HCT116 (cell line): ENCODE data around the gene HOXB1. TPM values are rescaled to one million over a fixed set of nuclear protein-coding genes. Genes with fewer than 3 reads are reported as not detected.

Experiments
- ATAC-seq: fragments of 200-7000 bp; cut with Tn5 transposase; 2 replicates; pipeline ENCODE4 v1.9.1; 2020; ENCODE audit warnings: mild to moderate bottlenecking, moderate library complexity
- BruUV-seq: library from RNA; stranded (reverse); fragments of 400-500 nt; replicated peaks from 2 replicates; lab custom pipeline; 2021; lab: Mats Ljungman, UMichigan
- CTCF ChIA-PET: fragments of 300-600 bp; sonication (Branson Sonifier 250); formaldehyde crosslinking; loops from one replicate; lab custom pipeline; 2021; ENCODE audit warnings: antibody characterized with exemption; lab: Charles Lee
- POLR2A ChIA-PET: fragments of 300-600, 350-600 bp; sonication (Branson Sonifier 250); formaldehyde crosslinking; loops from one replicate; lab custom pipeline; 2021; ENCODE audit warnings: antibody characterized with exemption; lab: Charles Lee
- RAD21 ChIA-PET, 2 experiments: fragments of 300-600 bp; sonication (Branson Sonifier 250); formaldehyde crosslinking; loops; one replicate each; lab custom pipeline; 2023; ENCODE audit warnings: low total read pairs in 2 of 2; ENCODE audit not compliant: uncharacterized antibody in 2 of 2, unreplicated experiment in 2 of 2, low non-redundant PET in 1 of 2; lab: Charles Lee
- DNase-seq: peaks from one replicate; pipeline ENCODE4 v3.0.0-alpha.2; 2010; ENCODE audit warnings: low read depth, low spot score
- H2AFZ ChIP-seq: fragments of 200-600 bp; shearing (Covaris generic), sonication (generic); 2 replicates; pipeline ENCODE4 v1.6.1; 2017; ENCODE audit warnings: low read depth, mixed run types, mixed read lengths, antibody characterized with exemption, low read length; ENCODE audit not compliant: poor library complexity, severe bottlenecking
- H3K27ac ChIP-seq: 2 replicates; pipeline ENCODE4 v1.5.1; 2012; ENCODE audit warnings: low read depth, low read length
- H3K27me3 ChIP-seq: fragments of 200-600 bp; sonication (generic); 2 replicates; pipeline ENCODE4 v1.6.1; 2016; ENCODE audit warnings: mixed run types, low read length, mixed read lengths; ENCODE audit not compliant: insufficient read depth
- H3K36me3 ChIP-seq, 2 experiments: fragments of 200-500 bp in 1 of 2; fragments of 200-600 bp in 1 of 2; sonication (Bioruptor generic) in 1 of 2; sonication (generic) in 1 of 2; 2 replicates each; pipeline versions ENCODE4 v1.5.1 to v1.6.1; 2014 to 2016; ENCODE audit warnings: low read length in 2 of 2, inconsistent platforms in 1 of 2, mixed read lengths in 1 of 2, mixed run types in 1 of 2; ENCODE audit not compliant: insufficient read depth in 2 of 2, control insufficient read depth in 1 of 2
- H3K4me1 ChIP-seq, 2 experiments: fragments of 200-600 bp in 1 of 2; sonication (generic) in 1 of 2; 2 replicates each; pipeline versions ENCODE4 v1.5.1 to v1.6.1; 2012 to 2017; ENCODE audit warnings: low read length in 2 of 2, inconsistent platforms in 1 of 2, mild to moderate bottlenecking in 1 of 2, mixed read lengths in 1 of 2, mixed run types in 1 of 2, moderate library complexity in 1 of 2; ENCODE audit not compliant: insufficient read depth in 2 of 2, control insufficient read depth in 1 of 2
- H3K4me2 ChIP-seq: fragments of 200-600 bp; sonication (generic); 2 replicates; pipeline ENCODE4 v1.6.1; 2017; ENCODE audit warnings: mixed run types, low read length, mixed read lengths
- H3K4me3 ChIP-seq, 2 experiments: fragments of 200-600 bp in 1 of 2; sonication (generic) in 1 of 2; replicated peaks in 1 of 2; 2 replicates each; pipeline ENCODE4 v1.5.1; 2011 to 2016; ENCODE audit warnings: low read length in 2 of 2, control low read depth in 1 of 2, low read depth in 1 of 2, mild to moderate bottlenecking in 1 of 2, mixed read lengths in 1 of 2, mixed run types in 1 of 2
- H3K79me2 ChIP-seq: fragments of 200-600 bp; sonication (generic); 2 replicates; pipeline ENCODE4 v1.6.1; 2017; ENCODE audit warnings: mild to moderate bottlenecking, mixed run types, low read length, moderate library complexity, mixed read lengths; ENCODE audit not compliant: insufficient read depth
- H3K9ac ChIP-seq: fragments of 200-600 bp; sonication (generic); 2 replicates; pipeline ENCODE4 v1.6.1; 2016; ENCODE audit warnings: low read length, mixed read lengths
- H3K9me2 ChIP-seq: fragments of 200-600 bp; sonication (generic), shearing (Covaris generic); 2 replicates; pipeline ENCODE4 v1.6.1; 2017; ENCODE audit warnings: mixed run types, mild to moderate bottlenecking, moderate library complexity; ENCODE audit not compliant: insufficient read depth
- H3K9me3 ChIP-seq, 2 experiments: fragments of 200-500 bp in 1 of 2; fragments of 200-600 bp in 1 of 2; sonication (Bioruptor generic) in 1 of 2; sonication (generic) in 1 of 2; 2 replicates each; pipeline ENCODE4 v1.6.1; 2014 to 2017; ENCODE audit warnings: low read length in 2 of 2, mixed read lengths in 2 of 2, inconsistent platforms in 1 of 2, low read depth in 1 of 2, mild to moderate bottlenecking in 1 of 2, mixed run types in 1 of 2, moderate library complexity in 1 of 2; ENCODE audit not compliant: control insufficient read depth in 1 of 2, insufficient read depth in 1 of 2
- H4K20me1 ChIP-seq: fragments of 200-600 bp; sonication (generic), shearing (Covaris generic); 2 replicates; pipeline ENCODE4 v1.6.1; 2017; ENCODE audit warnings: mixed run types, mild to moderate bottlenecking, moderate library complexity; ENCODE audit not compliant: insufficient read depth
- ATF3 ChIP-seq: IDR thresholded peaks from 2 replicates; pipeline ENCODE4 v1.6.1; 2012
- CBX3 ChIP-seq: IDR thresholded peaks from 2 replicates; pipeline ENCODE4 v1.6.1; 2012; ENCODE audit warnings: low read depth
- CEBPB ChIP-seq: IDR thresholded peaks from 2 replicates; pipeline ENCODE4 v1.6.1; 2012; ENCODE audit warnings: low read depth
- EGR1 ChIP-seq: IDR thresholded peaks from 2 replicates; pipeline ENCODE4 v1.6.1; 2012; ENCODE audit warnings: low read depth
- ELF1 ChIP-seq: IDR thresholded peaks from 2 replicates; pipeline ENCODE4 v1.6.1; 2012; ENCODE audit warnings: low read depth, borderline replicate concordance
- EZH2 ChIP-seq: fragments of 200-600 bp; sonication (generic); IDR thresholded peaks from 2 replicates; pipeline ENCODE4 v1.6.1; 2017; ENCODE audit warnings: antibody characterized with exemption, mixed run types
- EZH2phosphoT487 ChIP-seq: fragments of 200-600 bp; IDR thresholded peaks from 2 replicates; pipeline ENCODE4 v1.6.1; 2018; ENCODE audit warnings: antibody characterized with exemption, borderline replicate concordance
- FOSL1 ChIP-seq: IDR thresholded peaks from 2 replicates; pipeline ENCODE4 v1.6.1; 2012; ENCODE audit warnings: low read depth
- JUND ChIP-seq: IDR thresholded peaks from 2 replicates; pipeline ENCODE4 v1.6.1; 2012
- MAX ChIP-seq: IDR thresholded peaks from 2 replicates; pipeline ENCODE4 v1.6.1; 2012
- POLR2A ChIP-seq: IDR thresholded peaks from 2 replicates; pipeline ENCODE4 v1.7.0; 2011; ENCODE audit warnings: borderline replicate concordance; ENCODE audit not compliant: insufficient read depth, insufficient read length; ENCODE audit errors: extremely low read depth
- POLR2AphosphoS5 ChIP-seq: IDR thresholded peaks from 2 replicates; pipeline ENCODE4 v1.6.1; 2011; ENCODE audit warnings: mild to moderate bottlenecking, low read depth, low read length, moderate library complexity
- RAD21 ChIP-seq: IDR thresholded peaks from 2 replicates; pipeline ENCODE4 v1.6.1; 2012; ENCODE audit warnings: low read depth, mild to moderate bottlenecking
- SIN3A ChIP-seq: IDR thresholded peaks from 2 replicates; pipeline ENCODE4 v1.6.1; 2012; ENCODE audit warnings: low read depth
- SP1 ChIP-seq: IDR thresholded peaks from 2 replicates; pipeline ENCODE4 v1.6.1; 2012; ENCODE audit warnings: low read depth
- SRF ChIP-seq: IDR thresholded peaks from 2 replicates; pipeline ENCODE4 v1.6.1; 2012; ENCODE audit warnings: low read depth
- TCF7L2 ChIP-seq: IDR thresholded peaks from 2 replicates; pipeline ENCODE4 v1.7.0; 2011; ENCODE audit warnings: borderline replicate concordance, inconsistent platforms; ENCODE audit not compliant: insufficient read depth, insufficient read length; ENCODE audit errors: extremely low read depth
- YY1 ChIP-seq: IDR thresholded peaks from 2 replicates; pipeline ENCODE4 v1.6.1; 2011; ENCODE audit warnings: low read length, low read depth, moderate library complexity, mild to moderate bottlenecking; ENCODE audit not compliant: insufficient replicate concordance; ENCODE audit errors: extremely low read depth
- ZFX ChIP-seq: fragments of 450-650 bp; IDR thresholded peaks from 2 replicates; pipeline ENCODE4 v1.6.1; 2017
- ZNF274 ChIP-seq: fragments of 200-500 bp; sonication (Bioruptor generic); IDR thresholded peaks from 2 replicates; pipeline ENCODE4 v1.6.1; 2014; ENCODE audit warnings: mild to moderate bottlenecking, low read depth, low read length, inconsistent platforms
- intact Hi-C: fragments of 100-400 bp; cut with micrococcal nuclease; formaldehyde crosslinking; loops from 2 replicates; pipeline ENCODE4 v1.10.0; 2022
- total RNA-seq: library from RNA; stranded (reverse); gene quantifications from one replicate; pipeline ENCODE4 v1.2.1, GENCODE V29; 2021; ENCODE audit not compliant: unreplicated experiment
- TF ChIP-seq, protein P1 (sequence below), 3 experiments: fragments of 200-600 bp in 1 of 3; sonication (generic) in 1 of 3; IDR thresholded peaks in 2 of 3; conservative IDR thresholded peaks in 1 of 3; 2 replicates each; pipeline ENCODE4 v1.5.1; 2012 to 2017; ENCODE audit warnings: low read depth in 2 of 3, low read length in 2 of 3, antibody characterized with exemption in 1 of 3, borderline replicate concordance in 1 of 3, control low read depth in 1 of 3, mild to moderate bottlenecking in 1 of 3, mixed read lengths in 1 of 3, mixed run types in 1 of 3, moderate library complexity in 1 of 3; ENCODE audit not compliant: insufficient read depth in 1 of 3
- TF ChIP-seq, protein P2 (sequence below): IDR thresholded peaks from 2 replicates; pipeline ENCODE4 v1.6.1; 2012; ENCODE audit warnings: low read depth

Gene HOXB1
- total RNA-seq, 1 experiment from 2014 or later, result not detected

DNA sequence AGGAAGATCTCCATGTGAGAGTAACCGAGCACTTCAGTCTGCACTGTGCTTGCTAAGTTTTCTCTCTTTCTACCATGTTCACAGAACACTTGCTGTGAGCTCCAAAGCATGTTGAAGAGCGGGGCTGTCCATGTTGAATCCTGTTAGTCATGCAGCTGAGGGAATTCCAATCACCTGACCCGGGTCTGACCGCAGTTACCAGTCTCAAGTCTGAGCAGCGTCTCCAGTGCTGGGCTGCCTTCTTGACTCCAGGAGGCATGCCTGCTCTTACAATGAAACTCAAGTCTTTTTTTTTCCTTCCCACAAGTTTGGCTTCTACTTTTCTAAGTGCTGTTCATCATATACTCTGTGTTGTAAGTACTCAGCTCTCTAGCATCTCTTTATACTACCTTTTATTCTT is 44.3 kb downstream of the HOXB1 start (continued):
- peak; percentile 36 for TF ChIP-seq FOSL1
- TF ChIP-seq ELF1, result no peak

- ChIA-PET POLR2A (interaction anchor here (0.6 kb wide), 1 partner anchor 11 kb away, joined by 3 read pairs; no protein-coding TSS in a partner anchor), RAD21 (no interaction called here), CTCF (no interaction called here)
- no peaks in the 10 kb centered on the region for H3K9me3 ChIP-seq
- DNase-seq (peak; percentile 49), ATAC-seq (no peak)
- peak overlapping the region; percentile 61 for H3K9ac ChIP-seq
- no peaks in the 10 kb centered on the region for H3K79me2 ChIP-seq
- no peaks in the 10 kb centered on the region for H3K36me3 ChIP-seq
- peak overlapping the region; percentile 70 for H3K4me2 ChIP-seq
- peak overlapping the region; percentile 0 for H2AFZ ChIP-seq
- peak overlapping the region in 1 of 2 experiments; percentile 32; a peak in 1 of 4 replicates for H3K4me3 ChIP-seq
- H3K4me1 ChIP-seq, result peaks cover 62 to 86% of the 10 kb centered on the region in 2 experiments
- BruUV-seq, result no TSS peak
- H3K27ac ChIP-seq, result peak overlapping the region; percentile 83; the same call in 1 of the 2 replicates
- intact Hi-C loops, result loop anchor here (10.0 kb wide), 2 partner anchors 130 to 460 kb away; partner anchors contain the start of genes HOXB7 and HOXB8
- H3K9me2 ChIP-seq, result no peaks in the 10 kb centered on the region
- H3K27me3 ChIP-seq, result no peaks in the 10 kb centered on the region
- H4K20me1 ChIP-seq, result no peaks in the 10 kb centered on the region
- 0 out of 2 replicates have a peak, but pooled peaks have one; percentile 28 for TF ChIP-seq CBX3
- TF ChIP-seq, protein P1, sequence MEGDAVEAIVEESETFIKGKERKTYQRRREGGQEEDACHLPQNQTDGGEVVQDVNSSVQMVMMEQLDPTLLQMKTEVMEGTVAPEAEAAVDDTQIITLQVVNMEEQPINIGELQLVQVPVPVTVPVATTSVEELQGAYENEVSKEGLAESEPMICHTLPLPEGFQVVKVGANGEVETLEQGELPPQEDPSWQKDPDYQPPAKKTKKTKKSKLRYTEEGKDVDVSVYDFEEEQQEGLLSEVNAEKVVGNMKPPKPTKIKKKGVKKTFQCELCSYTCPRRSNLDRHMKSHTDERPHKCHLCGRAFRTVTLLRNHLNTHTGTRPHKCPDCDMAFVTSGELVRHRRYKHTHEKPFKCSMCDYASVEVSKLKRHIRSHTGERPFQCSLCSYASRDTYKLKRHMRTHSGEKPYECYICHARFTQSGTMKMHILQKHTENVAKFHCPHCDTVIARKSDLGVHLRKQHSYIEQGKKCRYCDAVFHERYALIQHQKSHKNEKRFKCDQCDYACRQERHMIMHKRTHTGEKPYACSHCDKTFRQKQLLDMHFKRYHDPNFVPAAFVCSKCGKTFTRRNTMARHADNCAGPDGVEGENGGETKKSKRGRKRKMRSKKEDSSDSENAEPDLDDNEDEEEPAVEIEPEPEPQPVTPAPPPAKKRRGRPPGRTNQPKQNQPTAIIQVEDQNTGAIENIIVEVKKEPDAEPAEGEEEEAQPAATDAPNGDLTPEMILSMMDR (IDR thresholded peaks at IDR 0.05 in 2 of 3, conservative IDR thresholded peaks at IDR 0.05 in 1 of 3; ENCODE audit: borderline replicate concordance in 1 of 3, insufficient read depth in 1 of 3, low read depth in 2 of 3, low read length in 2 of 3), result no peak
- peak; percentile 36; the same call in 1 of the 2 replicates for TF ChIP-seq JUND
- no peak for TF ChIP-seq YY1
- TF ChIP-seq ZFX, result no peak
- TF ChIP-seq EGR1, result no peak
- no peak for TF ChIP-seq MAX
- TF ChIP-seq POLR2A, result no peak
- no peak for TF ChIP-seq EZH2
- no peak for TF ChIP-seq POLR2AphosphoS5
- TF ChIP-seq ELF1, result no peak
- no peak for TF ChIP-seq SIN3A
- TF ChIP-seq, protein P2, sequence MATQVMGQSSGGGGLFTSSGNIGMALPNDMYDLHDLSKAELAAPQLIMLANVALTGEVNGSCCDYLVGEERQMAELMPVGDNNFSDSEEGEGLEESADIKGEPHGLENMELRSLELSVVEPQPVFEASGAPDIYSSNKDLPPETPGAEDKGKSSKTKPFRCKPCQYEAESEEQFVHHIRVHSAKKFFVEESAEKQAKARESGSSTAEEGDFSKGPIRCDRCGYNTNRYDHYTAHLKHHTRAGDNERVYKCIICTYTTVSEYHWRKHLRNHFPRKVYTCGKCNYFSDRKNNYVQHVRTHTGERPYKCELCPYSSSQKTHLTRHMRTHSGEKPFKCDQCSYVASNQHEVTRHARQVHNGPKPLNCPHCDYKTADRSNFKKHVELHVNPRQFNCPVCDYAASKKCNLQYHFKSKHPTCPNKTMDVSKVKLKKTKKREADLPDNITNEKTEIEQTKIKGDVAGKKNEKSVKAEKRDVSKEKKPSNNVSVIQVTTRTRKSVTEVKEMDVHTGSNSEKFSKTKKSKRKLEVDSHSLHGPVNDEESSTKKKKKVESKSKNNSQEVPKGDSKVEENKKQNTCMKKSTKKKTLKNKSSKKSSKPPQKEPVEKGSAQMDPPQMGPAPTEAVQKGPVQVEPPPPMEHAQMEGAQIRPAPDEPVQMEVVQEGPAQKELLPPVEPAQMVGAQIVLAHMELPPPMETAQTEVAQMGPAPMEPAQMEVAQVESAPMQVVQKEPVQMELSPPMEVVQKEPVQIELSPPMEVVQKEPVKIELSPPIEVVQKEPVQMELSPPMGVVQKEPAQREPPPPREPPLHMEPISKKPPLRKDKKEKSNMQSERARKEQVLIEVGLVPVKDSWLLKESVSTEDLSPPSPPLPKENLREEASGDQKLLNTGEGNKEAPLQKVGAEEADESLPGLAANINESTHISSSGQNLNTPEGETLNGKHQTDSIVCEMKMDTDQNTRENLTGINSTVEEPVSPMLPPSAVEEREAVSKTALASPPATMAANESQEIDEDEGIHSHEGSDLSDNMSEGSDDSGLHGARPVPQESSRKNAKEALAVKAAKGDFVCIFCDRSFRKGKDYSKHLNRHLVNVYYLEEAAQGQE, result no peak
- TF ChIP-seq SP1, result peak; percentile 27; the same call in 1 of the 2 replicates
- TF ChIP-seq SRF, result no peak
- no peak for TF ChIP-seq CEBPB
- no peak for TF ChIP-seq ZNF274
- no peak for TF ChIP-seq ATF3
- no peak for TF ChIP-seq EZH2phosphoT487
- no peak for TF ChIP-seq RAD21
- TF ChIP-seq TCF7L2, result no peak
- TF ChIP-seq FOSL1, result peak; percentile 25; the same call in 1 of the 2 replicates
These were observed 46.0 kb downstream of the HOXB1 start for GRCh38 chr17:48484850-48485249.
